K562 (cell line): Measurements from ENCODE around the gene ZNF792. TPM values are rescaled to one million over a fixed set of nuclear protein-coding genes. Genes with fewer than 3 reads are reported as not detected.
"Not testable (repeated sequence)": the region's sequence is repeated elsewhere in the genome, so short reads cannot be mapped to it uniquely, and the experiment has no call there.

Experiments used
- ATAC-seq: fragments of 200-7000 bp; cut with Tn5 transposase; 3 replicates; pipeline ENCODE4 v1.9.1; 2020; ENCODE audit warnings: moderate library complexity
- BruUV-seq: library from RNA; stranded (reverse); fragments of 400-500 nt; replicated peaks from 2 replicates; lab custom pipeline; 2021; lab: Mats Ljungman, UMichigan
- CTCF ChIA-PET: fragments of 300-600 bp; formaldehyde crosslinking; extraction: SDS; loops from one replicate; lab custom pipeline; 2021; ENCODE audit warnings: low intra/inter-chr PET ratio; lab: Yijun Ruan, JAX
- POLR2A ChIA-PET: fragments of 300-600, 350-650 bp; sonication (Branson Sonifier 250); formaldehyde crosslinking; extraction: SDS; loops from one replicate; lab custom pipeline; 2021; ENCODE audit warnings: antibody characterized with exemption, inconsistent platforms; lab: Yijun Ruan, JAX
- DNase-seq, 4 experiments: peaks; one replicate each; pipeline versions ENCODE4 v3.0.0 to v3.0.0-alpha.2; 2011 to 2018; ENCODE audit warnings: low spot score in 3 of 4, mixed read lengths in 3 of 4; ENCODE audit errors: extremely low read depth in 1 of 4
- FAIRE-seq: peaks from 2 replicates; lab custom pipeline; 2011; peaks lifted over from hg19 to GRCh38; lab: Jason Lieb, UNC
- H2AFZ ChIP-seq: 2 replicates; pipeline ENCODE4 v1.6.0; 2011; ENCODE audit warnings: low read depth, low read length, control low read depth, inconsistent platforms
- H3K27ac ChIP-seq: fragments of 200-600 bp; 3 replicates; pipeline ENCODE4 v1.8.0; 2011; ENCODE audit warnings: low read depth, mild to moderate bottlenecking, control low read depth, inconsistent platforms, low read length, moderate library complexity, mixed read lengths; ENCODE audit errors: extremely low read depth
- H3K27me3 ChIP-seq, 2 experiments: fragments of 300-600 bp in 1 of 2; 2 replicates in 1 of 2; 3 replicates in 1 of 2; pipeline versions ENCODE4 v1.6.0 to v1.8.0; 2011; ENCODE audit warnings: inconsistent platforms in 2 of 2, low read length in 2 of 2, mild to moderate bottlenecking in 1 of 2, mixed read lengths in 1 of 2, moderate library complexity in 1 of 2; ENCODE audit not compliant: control insufficient read depth in 2 of 2, insufficient read depth in 2 of 2
- H3K36me3 ChIP-seq: fragments of 300-600 bp; 3 replicates; pipeline ENCODE4 v1.8.0; 2011; ENCODE audit warnings: mild to moderate bottlenecking, low read length, inconsistent platforms; ENCODE audit not compliant: control insufficient read depth, insufficient read depth
- H3K4me1 ChIP-seq, 2 experiments: fragments of 200-600 bp in 1 of 2; replicated peaks in 1 of 2; 2 replicates in 1 of 2; 3 replicates in 1 of 2; pipeline versions ENCODE4 v1.5.1 to v1.8.0; 2011; ENCODE audit warnings: inconsistent platforms in 2 of 2, low read length in 2 of 2, mild to moderate bottlenecking in 1 of 2, mixed read lengths in 1 of 2, moderate library complexity in 1 of 2; ENCODE audit not compliant: control insufficient read depth in 2 of 2, insufficient read depth in 2 of 2
- H3K4me2 ChIP-seq: 2 replicates; pipeline ENCODE4 v1.6.1; 2011; ENCODE audit warnings: low read length, control low read depth, inconsistent platforms, mixed read lengths; ENCODE audit not compliant: insufficient read depth
- H3K4me3 ChIP-seq: fragments of 200-600 bp; sonication (generic), shearing (Covaris generic); 2 replicates; pipeline ENCODE4 v1.5.1; 2016; ENCODE audit warnings: control low read depth, inconsistent platforms
- H3K79me2 ChIP-seq: fragments of 200-600 bp; 3 replicates; pipeline ENCODE4 v1.8.0; 2011; ENCODE audit warnings: low read length, inconsistent platforms; ENCODE audit not compliant: control insufficient read depth, insufficient read depth
- H3K9ac ChIP-seq, 2 experiments: 2 replicates each; pipeline versions ENCODE4 v1.6.0 to v1.6.1; 2011; ENCODE audit warnings: low read depth in 2 of 2, low read length in 2 of 2, control low read depth in 1 of 2, inconsistent platforms in 1 of 2, mild to moderate bottlenecking in 1 of 2, mixed read lengths in 1 of 2; ENCODE audit not compliant: insufficient read depth in 1 of 2
- H3K9me1 ChIP-seq: one replicate; pipeline ENCODE4 v1.6.0; 2011; ENCODE audit warnings: inconsistent platforms, mild to moderate bottlenecking, low read length, moderate library complexity; ENCODE audit not compliant: control insufficient read depth, insufficient read depth
- H3K9me3 ChIP-seq: replicated peaks from 2 replicates; pipeline ENCODE4 v1.5.1; 2011; ENCODE audit warnings: low read depth, low read length, inconsistent platforms; ENCODE audit not compliant: control insufficient read depth, insufficient read depth
- H4K20me1 ChIP-seq: replicated peaks from 2 replicates; pipeline ENCODE4 v1.6.1; 2011; ENCODE audit warnings: low read length, inconsistent platforms, mixed read lengths; ENCODE audit not compliant: control insufficient read depth, insufficient read depth
- CBX3 ChIP-seq, 2 experiments: IDR thresholded peaks; 1 replicate in 1 of 2; 2 replicates in 1 of 2; pipeline ENCODE4 v1.6.1; 2012; ENCODE audit warnings: inconsistent platforms in 2 of 2, low read length in 2 of 2, borderline replicate concordance in 1 of 2, control low read depth in 1 of 2
- CBX5 ChIP-seq: IDR thresholded peaks from 2 replicates; pipeline ENCODE4 v1.6.1; 2014; ENCODE audit warnings: low read depth, borderline replicate concordance
- OTX1 ChIP-seq: fragments of 450-650 bp; formaldehyde crosslinking; IDR thresholded peaks from 2 replicates; pipeline ENCODE4 v1.4.0; 2022; ENCODE audit warnings: mild to moderate bottlenecking
- SIN3A ChIP-seq, 2 experiments: fragments of 150-350 bp in 1 of 2; IDR thresholded peaks; 2 replicates each; pipeline ENCODE4 v1.6.1; 2011 to 2016; ENCODE audit warnings: borderline replicate concordance in 2 of 2, low read depth in 2 of 2, low read length in 2 of 2, mild to moderate bottlenecking in 2 of 2, moderate library complexity in 2 of 2; ENCODE audit not compliant: control insufficient read depth in 1 of 2
- SMARCC2 ChIP-seq: fragments of 450-650 bp; IDR thresholded peaks from 2 replicates; pipeline ENCODE4 v1.6.1; 2017; ENCODE audit warnings: antibody characterized with exemption, moderate library complexity, mild to moderate bottlenecking, low read depth
- TRIM24 ChIP-seq, 2 experiments: fragments of 450-650 bp; IDR thresholded peaks; 2 replicates each; pipeline ENCODE4 v1.6.1; 2016
- TRIM28 ChIP-seq: fragments of 450-650 bp; IDR thresholded peaks from 2 replicates; pipeline ENCODE4 v1.6.1; 2017
- TSC22D4 ChIP-seq: fragments of 450-650 bp; IDR thresholded peaks from 2 replicates; pipeline ENCODE4 v1.6.1; 2016; ENCODE audit warnings: missing genetic modification characterization, missing biosample characterization, control low read depth
- YBX1 ChIP-seq: fragments of 450-650 bp; IDR thresholded peaks from 2 replicates; pipeline ENCODE4 v1.7.1; 2016; ENCODE audit warnings: mild to moderate bottlenecking
- ZNF263 ChIP-seq: sonication (generic); formaldehyde crosslinking; IDR thresholded peaks from 2 replicates; pipeline ENCODE4 v1.8.0; 2022; ENCODE audit warnings: mild to moderate bottlenecking, missing genetic modification reagents, borderline replicate concordance
- ZNF511 ChIP-seq: sonication (generic); formaldehyde crosslinking; IDR thresholded peaks from 2 replicates; pipeline ENCODE4 v1.8.0; 2022; ENCODE audit warnings: mild to moderate bottlenecking, missing genetic modification reagents
- ZNF592 ChIP-seq: fragments of 450-650 bp; IDR thresholded peaks from 2 replicates; pipeline ENCODE4 v1.6.1; 2017; ENCODE audit warnings: antibody characterized with exemption, mild to moderate bottlenecking
- WGBS: fragments of 100-300 bp; shearing (Covaris generic); methylation state at CpG from one replicate; pipeline ENCODE4 v1.1.6; 2016; ENCODE audit warnings: low coverage, mixed read lengths; ENCODE audit not compliant: insufficient coverage; ENCODE audit errors: missing lambda C conversion rate; 5-methylcytosine and 5-hydroxymethylcytosine counted together
- in situ Hi-C: fragments of 300-500 bp; cut with MboI; formaldehyde crosslinking; loops from 4 replicates; pipeline ENCODE4 v1.15.0; 2018; ENCODE audit warnings: inconsistent platforms, mixed read lengths
- intact Hi-C: fragments of 100-400 bp; cut with micrococcal nuclease; formaldehyde crosslinking; loops from 2 replicates; pipeline ENCODE4 v1.14.2; 2022
- polyA plus RNA-seq, 8 experiments: library from polyadenylated mRNA; depleted of rRNA in 4 of 8; stranded (reverse) in 5 of 8; unstranded in 3 of 8; fragments of >200 nt; fragmentation: Nextera tagmentation in 2 of 8; fragmentation: Illumina TruSeq in 1 of 8; extraction: Ambion mirVana in 2 of 8; extraction: Trizol in 1 of 8; gene quantifications; 2 replicates each; pipeline versions ENCODE4 v1.2.1 to v1.2.3, GENCODE V29; 2011 to 2014; ENCODE audit warnings: inconsistent platforms in 1 of 8, missing spikeins in 1 of 8
- total RNA-seq, 7 experiments: library from RNA; depleted of rRNA in 6 of 7; stranded (reverse); fragments of >200 nt in 6 of 7; fragmentation: Illumina TruSeq in 2 of 7; extraction: Trizol in 2 of 7; gene quantifications; 2 replicates each; pipeline versions ENCODE4 v1.2.1 to v1.2.3, GENCODE V29; 2011 to 2021; ENCODE audit warnings: low replicate concordance in 1 of 7

Gene ZNF792
- total and polyA plus RNA-seq, 9 of the 15 experiments (the other 6 are each of a cell fraction or from before 2014, with no cell fraction given), result 3.3 to 16.5 (median 10.4) TPM

DNA sequence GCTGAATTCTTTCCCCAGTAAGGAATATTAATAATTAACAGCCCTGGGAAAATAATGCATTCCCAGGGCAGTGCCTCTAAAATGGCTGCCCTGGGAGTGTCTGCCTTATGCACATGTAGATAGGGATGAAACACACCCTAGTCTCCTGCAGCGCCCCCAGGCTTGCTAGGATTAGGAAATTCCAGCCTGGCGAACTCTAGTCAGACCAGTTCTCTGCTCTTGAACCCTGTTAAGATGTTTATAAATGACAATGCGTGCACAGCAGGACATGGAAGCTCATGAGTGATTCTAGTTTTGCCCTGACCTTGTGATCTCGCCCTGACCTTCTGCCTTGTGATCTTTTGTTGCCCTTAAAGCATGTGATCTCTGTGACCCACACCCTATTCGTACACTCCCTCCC is 1.5 kb upstream of the ZNF792 start:
- H3K9me3 ChIP-seq, result peaks cover 30% of the 10 kb centered on the region
- in situ Hi-C loops, BruUV-seq, H3K9ac ChIP-seq, H3K27ac ChIP-seq, DNase-seq, FAIRE-seq, CTCF ChIA-PET, intact Hi-C loops, H4K20me1 ChIP-seq, H3K4me3 ChIP-seq, H3K27me3 ChIP-seq, H3K9me1 ChIP-seq, H2AFZ ChIP-seq, ATAC-seq, POLR2A ChIA-PET, H3K4me2 ChIP-seq: not testable (repeated sequence)
- H3K4me1 ChIP-seq, result peaks cover 12 to 28% of the 10 kb centered on the region in 2 experiments; a peak in 4 of 5 replicates
- H3K36me3 ChIP-seq, result peaks cover 17% of the 10 kb centered on the region; the same call in 2 of the 3 replicates
- TF ChIP-seq CBX5 (peak; percentile 64; the same call in 1 of the 2 replicates), TRIM24 (IDR thresholded peaks at IDR 0.05) (0 out of 4 replicates have a peak, but pooled peaks of 1 of the 2 experiments have one; percentile 22), TRIM28 (peak; percentile 54; the same call in 1 of the 2 replicates), CBX3 (IDR thresholded peaks at IDR 0.05; ENCODE audit: borderline replicate concordance in 1 of 2, low read length in 2 of 2) (peak in 1 of 2 experiments; percentile 74; a peak in 1 of 3 replicates)
- 65% methylated on average over 5 of the region's 5 CpGs for WGBS
- peaks cover 35% of the 10 kb centered on the region for H3K79me2 ChIP-seq

- in situ Hi-C loops, result no loop called here
- TF ChIP-seq SIN3A (IDR thresholded peaks at IDR 0.05; ENCODE audit: borderline replicate concordance in 2 of 2, control insufficient read depth in 1 of 2, low read depth in 2 of 2, low read length in 2 of 2) (no peak), ZNF592 (no peak), SMARCC2 (no peak), ZNF511 (CRISPR knock-in tag) (no peak), TSC22D4 (tag) (no peak), OTX1 (CRISPR knock-in tag) (no peak), ZNF263 (no peak), YBX1 (no peak)
Observed at GRCh38 chr19:34964598-34964997, 569 bp upstream of the ZNF792 start.

More at GRCh38 chr19:34964598-34964997, 569 bp upstream of the ZNF792 start:
- WGBS, result 86% methylated on average over 3 of the region's 6 CpGs
- CTCF ChIA-PET, result no interaction called here
- Histone ChIP-seq H3K79me2 (peaks cover 40% of the 10 kb centered on the region), H3K9me1 (no peaks in the 10 kb centered on the region), H3K9ac (no peak overlapping the region), H3K27me3 (no peaks in the 10 kb centered on the region), H3K4me3 (no peak overlapping the region), H3K4me2 (no peak overlapping the region), H3K9me3 (peaks cover 34% of the 10 kb centered on the region), H4K20me1 (no peaks in the 10 kb centered on the region), H3K36me3 (peaks cover 26% of the 10 kb centered on the region), H3K27ac (no peak overlapping the region), H3K4me1 (peaks cover 12 to 28% of the 10 kb centered on the region in 2 experiments; a peak in 4 of 5 replicates), H2AFZ (no peak overlapping the region)
- DNase-seq, result no peak
- no peak for FAIRE-seq
- no TSS peak for BruUV-seq
- intact Hi-C loops, result no loop called here
- ATAC-seq, result no peak
- POLR2A ChIA-PET, result no interaction called here
